Epithelial cell of esophagus (primary cell): ENCODE measurements around the gene TAF11.

Experiments used
- DNase-seq: peaks from one replicate; pipeline ENCODE4 v3.0.0; 2010; ENCODE audit warnings: low read depth
- H3K4me3 ChIP-seq: 2 replicates; pipeline ENCODE4 v1.5.1; 2011; ENCODE audit warnings: mild to moderate bottlenecking, low read length, control low read depth
- CTCF ChIP-seq: IDR thresholded peaks from 2 replicates; pipeline ENCODE4 v1.5.1; 2011; ENCODE audit warnings: low read depth, mild to moderate bottlenecking, low read length, control low read depth, inconsistent platforms; ENCODE audit not compliant: insufficient read depth; ENCODE audit errors: missing control alignments

Gene TAF11

DNA sequence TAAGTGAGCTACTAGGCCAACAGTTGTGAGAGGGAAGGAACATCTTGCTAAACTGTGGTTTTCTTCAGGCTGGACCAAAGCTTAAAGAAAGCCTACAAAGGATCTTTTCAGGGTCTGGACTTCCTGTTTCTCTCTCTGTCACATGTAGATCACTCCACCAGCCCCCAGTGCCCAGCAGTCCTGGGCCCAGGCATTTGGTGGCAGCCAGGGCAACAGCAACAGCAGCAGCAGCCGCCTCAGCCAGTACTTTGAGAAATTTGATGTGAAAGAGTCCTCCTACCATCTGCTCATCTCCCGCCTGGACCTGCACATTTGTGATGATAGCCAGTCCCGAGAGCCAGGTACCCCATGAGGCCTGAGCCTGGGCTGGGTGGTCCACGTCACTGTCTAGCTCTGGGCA lies 51.8 kb downstream of the TAF11 start:
- H3K4me3 ChIP-seq, result no peak overlapping the region
- no peak for TF ChIP-seq CTCF
- no peak for DNase-seq

- peak; percentile 88 for DNase-seq
- H3K4me3 ChIP-seq, result no peak overlapping the region
- no peak for TF ChIP-seq CTCF
Observed at GRCh38 chr6:34834789-34835518, 52.9 kb downstream of the TAF11 start.

GRCh38 chr6:34832942-34833341 lies 54.9 kb downstream of the TAF11 start:
- no peak for DNase-seq
- no peak overlapping the region for H3K4me3 ChIP-seq
- no peak for TF ChIP-seq CTCF

GRCh38 chr6:34829137-34829536 lies 58.7 kb downstream of the TAF11 start:
- TF ChIP-seq CTCF, result no peak
- no peak overlapping the region for H3K4me3 ChIP-seq
- peak; percentile 91 for DNase-seq
